Thyroid gland (tissue), 4 donors: Measurements from ENCODE around the gene PRKAR2B.
A peak's percentile ranks its signal among the peaks of the same experiment; 100 is the strongest.

Experiments used
- CTCF ChIP-seq, 6 experiments: fragments of 200-600 bp in 3 of 6; fragments of 450-650 bp in 3 of 6; sonication (generic) in 3 of 6; IDR thresholded peaks; one replicate each; pipeline ENCODE4 v1.5.1; 2016 to 2019; ENCODE audit warnings: antibody characterized with exemption in 6 of 6, mild to moderate bottlenecking in 2 of 6, inconsistent platforms in 1 of 6, moderate library complexity in 1 of 6
- POLR2A ChIP-seq, 2 donors: fragments of 450-650 bp; IDR thresholded peaks; one replicate each; pipeline ENCODE4 v1.6.1; 2017; ENCODE audit warnings: antibody characterized with exemption in 2 of 2, mild to moderate bottlenecking in 2 of 2, moderate library complexity in 1 of 2

- TF ChIP-seq CTCF (IDR thresholded peaks at IDR 0.05): peak in 5 of 6 experiments; percentile 20 to 66 (median 56)
- no peak for TF ChIP-seq POLR2A (IDR thresholded peaks at IDR 0.05)
Measured at GRCh38 chr7:107147464-107148393, 103.2 kb downstream of the PRKAR2B start.
